OCI-M1 (cell line): Measurements from ENCODE around the gene PEAK3.
A peak's percentile ranks its signal among the peaks of the same experiment; 100 is the strongest.

Experiments used
- DNase-seq: peaks from one replicate; lab custom pipeline; 2025; lab: John Stamatoyannopoulos, UW

The PEAK3 gene

DNA sequence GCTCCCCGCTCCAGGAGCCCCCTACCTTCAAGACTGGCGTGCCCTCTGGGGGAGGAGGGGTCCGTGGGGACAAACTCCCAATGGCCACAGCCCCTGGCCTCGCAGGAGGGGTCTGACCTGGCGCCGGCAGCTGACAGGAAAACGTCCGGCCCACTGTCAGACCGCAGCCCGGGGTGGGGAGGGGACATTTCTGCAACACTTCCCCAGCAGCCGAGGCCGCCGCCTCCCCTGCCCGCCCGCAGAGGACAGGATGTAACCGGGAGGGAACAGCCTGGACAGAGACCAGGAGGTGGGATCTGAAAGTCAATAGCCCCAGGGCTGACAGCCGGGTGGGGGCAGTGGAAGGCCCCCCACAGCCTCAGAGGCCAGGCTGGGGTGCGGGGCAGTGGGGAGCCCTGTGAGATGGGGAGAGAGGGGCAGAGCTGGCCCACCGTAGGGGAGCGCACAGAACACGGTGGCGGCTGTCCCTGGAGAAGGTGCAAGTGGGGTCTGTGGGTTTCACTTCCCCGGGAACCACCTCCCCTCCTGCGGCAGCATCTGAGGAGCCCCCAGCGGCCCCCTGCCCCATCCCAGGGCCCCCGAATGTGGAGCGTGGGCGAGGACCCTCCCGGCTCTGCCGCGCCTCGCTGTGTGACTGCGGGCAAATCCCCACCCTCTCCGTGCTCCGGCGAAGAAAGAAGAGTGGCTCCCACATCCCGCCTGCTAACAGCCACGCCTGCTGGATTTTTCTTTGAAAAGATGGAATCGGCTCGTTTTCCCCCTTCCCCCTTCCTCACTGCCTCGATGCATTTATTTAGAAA, at the start of gene PEAK3:
TSS of gene PEAK3 (minus strand) at position 114 of the 800 bp plus-strand sequence. CDS start 1,244 bp downstream, outside the sequence.
- DNase-seq = peak; percentile 84

DNA sequence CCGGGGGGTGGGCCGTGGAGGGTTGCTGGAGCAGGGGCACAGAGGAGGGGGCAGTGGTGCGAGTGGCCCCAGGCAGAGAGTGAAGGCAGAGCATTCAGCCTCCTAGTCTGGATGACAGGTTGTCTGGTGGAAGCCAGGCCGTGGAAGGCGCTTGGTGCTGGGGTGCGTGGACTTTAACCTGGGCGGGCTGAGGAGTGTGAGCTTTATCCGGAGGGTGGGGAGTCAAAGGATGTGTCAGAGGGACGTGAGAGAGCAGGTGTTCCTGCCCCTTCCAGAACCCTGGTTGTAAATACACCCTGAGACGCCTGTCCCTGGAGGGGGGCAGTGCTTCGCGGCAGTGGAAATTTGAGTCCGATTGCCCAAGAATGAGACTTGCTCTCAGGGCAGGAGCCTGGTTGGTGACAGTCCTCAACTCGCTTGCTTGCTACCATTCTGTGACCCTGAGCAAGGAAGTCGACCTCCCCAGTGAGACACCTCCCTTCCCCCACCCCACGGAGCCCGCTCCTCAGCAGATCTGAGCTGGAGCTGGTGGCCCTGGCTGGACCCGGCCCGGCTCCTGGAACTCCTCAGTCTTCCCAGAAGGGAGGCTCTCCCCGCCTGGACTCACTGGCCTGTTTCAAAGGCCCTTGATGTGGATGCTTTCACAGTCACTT, 48.8 kb upstream of the PEAK3 start:
- no peak for DNase-seq

- DNase-seq = no peak
These were observed 48.3 kb upstream of the PEAK3 start for GRCh38 chr19:2330255-2330631.

DNA sequence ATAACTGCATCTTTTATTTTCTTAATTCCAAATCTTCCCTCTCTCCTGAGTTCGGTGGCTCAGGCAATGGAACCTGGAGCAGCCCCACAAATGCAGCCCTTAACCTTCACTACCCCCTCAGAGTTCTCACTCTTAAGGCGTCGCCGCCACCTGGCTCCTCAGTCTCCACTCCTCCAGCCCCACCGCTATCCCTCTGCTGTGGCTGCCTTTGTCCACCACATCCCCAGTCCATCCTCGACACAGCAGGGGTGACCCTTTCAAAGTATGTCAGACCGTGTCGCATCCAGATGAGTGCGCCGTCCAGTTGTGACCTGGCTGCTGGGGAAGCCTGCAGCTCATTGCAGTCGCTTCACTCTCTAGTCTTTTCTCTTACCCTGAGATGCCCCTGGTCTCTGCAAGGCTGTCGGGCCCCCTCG, 47.5 kb upstream of the PEAK3 start:
- no peak for DNase-seq

DNA sequence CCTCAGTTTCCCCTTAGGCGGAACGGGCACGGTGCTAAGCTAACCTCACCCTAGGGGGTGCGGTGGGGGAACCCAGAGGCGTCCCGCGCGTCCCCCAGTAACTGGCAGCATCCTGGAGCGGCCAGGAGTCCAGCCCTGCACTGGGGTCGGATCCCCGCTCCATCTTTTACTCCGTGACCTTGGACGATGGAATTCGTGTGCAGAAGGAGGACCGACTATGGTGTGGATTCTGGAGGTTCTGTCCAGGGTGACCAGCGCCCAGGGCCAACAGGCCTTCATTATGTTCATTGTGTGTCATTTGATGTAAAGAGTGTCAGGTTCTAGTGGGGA, 47.1 kb upstream of the PEAK3 start:
- DNase-seq = no peak

GRCh38 chr19:2328401-2329148, 46.6 kb upstream of the PEAK3 start, which contains the start of the genes LSM7 and SPPL2B:
Gene LSM7 (minus strand): TSS chr19:2328586. CDS start chr19:2328566, 20 bp downstream.
Gene SPPL2B (plus strand): TSS chr19:2328684. CDS start chr19:2328710, 26 bp downstream.
- peak; percentile 90 for DNase-seq

- DNase-seq = peak; percentile 42
These were observed 45.9 kb upstream of the PEAK3 start for GRCh38 chr19:2327773-2328400.

DNA sequence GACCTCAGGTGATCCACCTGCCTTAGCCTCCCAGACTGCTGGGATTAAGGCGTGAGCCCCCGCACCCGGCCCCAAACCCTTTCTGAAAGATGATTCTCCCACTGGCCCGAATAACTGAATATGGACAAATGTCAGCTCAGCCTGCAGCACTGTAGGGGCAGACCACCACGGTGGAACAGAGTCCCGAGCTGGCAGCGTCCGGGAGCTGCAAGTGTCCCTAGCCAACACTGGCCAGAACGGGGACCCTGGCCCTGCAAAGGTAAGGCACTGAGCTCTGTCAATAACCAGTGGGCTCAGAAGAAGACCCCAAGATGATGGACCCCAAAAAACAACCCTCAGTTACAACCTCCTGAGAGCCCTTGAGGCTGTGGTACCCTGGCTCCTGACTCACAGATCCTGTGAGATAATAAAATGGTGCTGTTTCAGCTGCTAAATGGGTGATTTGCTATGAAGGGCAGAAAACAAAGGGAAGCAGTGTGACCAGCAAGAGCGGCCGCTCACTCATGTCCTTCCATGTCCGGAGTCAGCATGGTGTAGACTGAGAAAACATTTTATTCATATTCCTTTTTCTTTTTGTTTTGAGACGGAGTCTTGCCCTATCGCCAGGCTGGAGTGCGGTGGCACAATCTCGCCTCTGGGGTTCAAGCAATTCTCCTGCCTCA, 44.9 kb upstream of the PEAK3 start:
- DNase-seq = no peak

GRCh38 chr19:2325281-2326046, 43.5 kb upstream of the PEAK3 start:
- no peak for DNase-seq

DNA sequence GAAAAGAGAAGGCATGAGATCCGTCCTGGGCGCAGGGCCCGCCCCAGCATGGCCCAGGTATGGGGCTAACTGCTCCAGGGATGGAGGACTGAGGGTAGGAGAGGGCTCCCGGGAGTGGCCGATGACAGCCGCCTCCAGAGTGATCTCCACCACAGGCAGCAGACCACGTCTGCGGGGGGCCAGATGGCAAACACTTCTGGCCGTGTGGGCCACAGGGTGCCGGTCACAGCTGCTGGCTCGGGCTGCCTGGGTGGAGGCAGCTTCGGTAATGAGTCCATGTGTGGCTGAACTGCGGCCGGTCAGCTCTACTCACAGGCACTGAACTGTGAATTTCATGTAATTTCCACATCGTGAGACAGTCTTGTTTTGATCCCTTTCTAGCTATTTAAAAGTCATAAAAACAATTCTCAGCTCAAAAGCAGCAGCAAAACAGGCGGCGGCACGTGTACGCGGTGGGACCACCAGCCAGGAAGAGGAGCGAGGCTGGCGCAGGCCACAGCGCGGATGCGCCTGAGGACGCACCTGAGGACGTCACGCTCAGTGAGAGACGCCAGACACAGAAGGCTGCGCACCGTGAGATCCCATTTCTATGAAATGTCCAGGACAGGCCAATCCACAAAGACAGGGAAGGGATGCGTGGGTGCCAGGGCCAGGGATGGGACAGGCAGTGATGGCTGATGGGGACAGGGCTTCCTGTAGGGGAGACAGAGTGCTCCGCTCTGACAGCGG, 42.4 kb upstream of the PEAK3 start:
- DNase-seq = no peak

DNA sequence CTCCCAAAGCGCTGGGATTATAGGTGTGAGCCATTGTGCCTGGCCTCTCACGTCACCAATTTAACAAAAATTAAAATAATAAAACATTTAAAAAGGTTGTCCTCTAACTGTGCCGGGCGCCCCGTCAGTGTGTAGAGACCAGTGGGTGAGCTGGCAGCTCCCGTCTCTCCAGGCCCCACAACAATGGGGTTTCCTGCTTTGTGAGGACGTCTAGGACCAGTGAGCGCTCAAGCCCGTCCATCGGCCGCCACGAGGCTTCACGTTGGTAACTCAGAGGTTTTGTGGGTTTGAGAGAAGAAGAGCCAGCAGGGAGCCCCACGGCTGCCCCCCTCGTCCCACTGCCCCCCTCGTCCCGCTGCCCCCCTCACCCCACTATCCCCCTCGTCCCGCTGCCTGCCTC, 41.7 kb upstream of the PEAK3 start:
- no peak for DNase-seq

DNA sequence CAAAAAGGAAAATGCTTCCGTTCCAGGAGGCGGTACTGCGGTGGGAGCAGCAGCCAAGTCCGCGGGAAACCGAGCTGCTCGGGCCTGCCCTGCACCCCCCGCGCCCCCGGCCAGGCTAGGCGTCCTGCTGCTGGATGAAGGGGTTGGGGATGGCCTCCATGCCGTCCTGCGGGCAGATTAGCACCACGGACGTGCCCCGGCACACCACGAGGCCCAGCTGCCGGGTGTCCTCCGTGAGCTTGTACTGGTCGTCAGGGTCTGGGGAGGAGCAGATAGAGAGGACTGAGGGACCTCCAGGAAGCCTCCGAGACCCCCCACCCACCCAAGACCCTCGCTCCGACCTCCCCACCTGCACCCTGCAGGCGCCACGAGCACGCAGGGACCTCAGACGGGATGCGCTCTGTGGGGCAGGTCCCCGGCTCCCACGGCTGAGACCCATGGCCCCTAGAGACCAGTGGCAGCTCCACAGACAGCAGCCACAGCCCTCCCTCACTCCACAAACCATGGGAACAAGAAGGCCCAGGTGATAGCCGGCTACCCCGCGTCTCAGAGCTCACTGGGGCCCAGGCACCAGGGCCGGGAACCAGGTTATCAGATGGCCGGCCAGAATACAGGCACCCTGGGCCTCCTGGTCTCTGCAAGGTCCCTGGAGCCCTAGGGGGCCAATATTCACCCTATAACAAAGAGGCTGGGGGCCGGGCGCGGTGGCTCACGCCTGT, 39.7 kb upstream of the PEAK3 start:
- DNase-seq = no peak

DNA sequence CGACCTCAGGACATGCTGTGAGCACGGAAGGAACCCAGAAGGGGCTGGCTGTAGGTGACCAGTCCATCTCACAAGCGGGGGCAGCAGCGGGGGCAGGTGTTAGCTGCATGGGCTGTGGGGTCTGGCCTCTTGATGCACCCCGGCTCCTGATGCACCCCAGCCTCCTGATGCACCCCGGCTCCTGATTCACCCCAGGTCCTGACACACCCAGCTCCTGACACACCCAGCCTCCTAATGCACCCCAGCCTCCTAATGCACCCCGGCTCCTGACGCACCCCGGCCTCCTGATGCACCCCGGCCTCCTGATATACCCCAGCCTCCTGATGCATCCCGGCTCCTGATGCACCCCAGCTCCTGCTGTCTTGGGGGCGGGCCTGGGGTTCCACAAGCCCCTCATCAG, 39.0 kb upstream of the PEAK3 start:
- no peak for DNase-seq

DNA sequence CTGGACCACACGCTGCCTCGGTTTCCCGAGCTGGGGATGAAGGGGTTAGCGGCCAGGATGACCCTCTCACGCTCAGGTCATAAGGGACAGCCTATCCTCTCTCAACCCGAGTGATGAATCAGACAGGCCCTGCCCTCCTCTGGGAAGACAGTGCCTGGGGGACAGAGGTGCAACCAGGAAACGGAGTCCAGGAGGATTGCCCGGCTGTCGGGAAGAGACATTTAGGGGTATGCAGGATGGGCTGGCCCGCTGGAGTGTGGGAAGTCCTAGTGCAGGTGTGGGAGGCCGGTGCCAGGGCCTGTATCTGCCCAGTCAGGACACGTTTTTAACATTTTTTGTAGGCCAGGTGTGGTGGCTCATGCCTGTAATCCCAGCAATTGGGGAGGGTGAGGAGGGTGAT, 38.1 kb upstream of the PEAK3 start:
- DNase-seq = no peak

GRCh38 chr19:2319551-2319950, 37.6 kb upstream of the PEAK3 start:
- DNase-seq = no peak

DNA sequence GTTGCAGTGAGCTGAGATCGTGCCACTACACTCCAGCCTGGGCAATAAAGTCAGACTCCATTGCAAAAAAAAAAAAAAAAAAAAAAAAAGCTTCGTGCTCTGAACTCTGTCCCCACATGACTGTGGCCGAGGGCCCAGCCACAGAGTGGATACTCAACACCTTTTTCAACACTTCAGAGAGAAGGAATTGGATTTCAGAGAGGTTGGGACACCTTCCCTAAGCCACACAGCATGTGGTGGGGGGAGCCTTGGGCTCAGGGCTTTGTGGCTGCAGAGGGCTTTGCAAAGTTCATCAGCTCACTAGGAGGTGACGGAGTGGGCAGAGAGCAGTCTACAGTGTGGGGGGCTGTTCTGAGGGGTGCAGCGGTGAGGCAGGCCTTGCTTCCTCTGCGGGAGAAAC, 36.9 kb upstream of the PEAK3 start:
- no peak for DNase-seq

GRCh38 chr19:2317756-2318155, 35.8 kb upstream of the PEAK3 start:
- no peak for DNase-seq

DNA sequence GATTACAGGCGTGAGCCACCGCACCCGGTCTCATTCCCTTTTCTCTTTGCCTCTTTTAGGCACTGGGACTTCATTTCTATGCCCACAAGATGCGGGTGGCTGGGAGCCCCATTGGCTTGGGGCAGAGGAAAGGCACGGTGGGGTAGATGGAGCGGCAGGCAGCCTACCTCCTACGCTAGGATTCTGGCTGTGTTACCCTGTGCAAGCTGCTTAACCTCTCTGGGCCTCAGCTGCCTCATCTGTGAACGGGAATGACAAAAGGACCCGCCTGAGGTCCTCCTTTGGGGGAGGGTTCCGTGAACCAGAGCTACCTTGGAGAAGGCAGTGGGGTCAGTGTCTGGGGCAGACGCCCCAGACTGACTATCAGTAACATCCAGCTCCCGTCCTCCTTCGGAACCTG, 35.3 kb upstream of the PEAK3 start:
- no peak for DNase-seq

GRCh38 chr19:2315818-2316353, 33.9 kb upstream of the PEAK3 start:
- DNase-seq = peak; percentile 53
